Heart left ventricle (tissue), 13 donors: ENCODE results near the gene GPR157.

Source experiments
- CTCF ChIP-seq, 12 donors: fragments of 200-600 bp; sonication (generic) in 4 of 12; IDR thresholded peaks; one replicate each; pipeline versions ENCODE4 v1.5.0 to v1.8.0; 2018 to 2022; ENCODE audit warnings: antibody characterized with exemption in 12 of 12, mild to moderate bottlenecking in 5 of 12
- POLR2A ChIP-seq, 2 donors: fragments of 450-650 bp; IDR thresholded peaks; one replicate each; pipeline ENCODE4 v1.6.1; 2017; ENCODE audit warnings: antibody characterized with exemption in 2 of 2, mild to moderate bottlenecking in 2 of 2, moderate library complexity in 2 of 2
- donor health status: ischemic (EF 13 %, LVEDD 7.1; RV severe dilation, severe dysfunction).
- donor health status: DM: no; HTN: yes; CAD: no.
- donor health status: DM: no; HTN: no; CAD: no.
- donor health status: ischemic (EF 25% LVEDD 6.9; RV normal size, moderate dysfunction).
- donor health status: ischemic (EF 25% LVEDD 5.7; RV mildly dilated, moderate dysfunction).
- donor health status: ischemic (EF 35%, LVEDD 5.7; RV mildly dilated, moderate dysfunction).
- donor health status: nonischemic (EF 11% LVEDD 7.7; RV severe dilation, severe dysfunction).
- donor health status: DM: yes; HTN: yes; CAD: no.
- donor health status: PGD.
- donor health status: ischemic (EF 29% LVEDD 5.4; RV normal size, mild dysfunction).
- donor health status: nonischemic (EF 23%, LVEDD 6.1; RV moderate dilation, normal function).

GRCh38 chr1:9086045-9086444, 42.9 kb downstream of the GPR157 start:
- no peak for TF ChIP-seq CTCF (IDR thresholded peaks at IDR 0.05)
- TF ChIP-seq POLR2A (IDR thresholded peaks at IDR 0.05) = no peak
